GM19099 (cell line): ENCODE measurements around the gene RIMKLA.

Experiments
- POLR2A ChIP-seq: IDR thresholded peaks from 3 replicates; pipeline ENCODE4 v1.6.1; 2011; ENCODE audit warnings: low read depth; ENCODE audit not compliant: insufficient read length; ENCODE audit errors: extremely low read depth

RIMKLA gene, protein sequence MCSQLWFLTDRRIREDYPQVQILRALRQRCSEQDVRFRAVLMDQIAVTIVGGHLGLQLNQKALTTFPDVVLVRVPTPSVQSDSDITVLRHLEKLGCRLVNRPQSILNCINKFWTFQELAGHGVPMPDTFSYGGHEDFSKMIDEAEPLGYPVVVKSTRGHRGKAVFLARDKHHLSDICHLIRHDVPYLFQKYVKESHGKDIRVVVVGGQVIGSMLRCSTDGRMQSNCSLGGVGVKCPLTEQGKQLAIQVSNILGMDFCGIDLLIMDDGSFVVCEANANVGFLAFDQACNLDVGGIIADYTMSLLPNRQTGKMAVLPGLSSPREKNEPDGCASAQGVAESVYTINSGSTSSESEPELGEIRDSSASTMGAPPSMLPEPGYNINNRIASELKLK

DNA sequence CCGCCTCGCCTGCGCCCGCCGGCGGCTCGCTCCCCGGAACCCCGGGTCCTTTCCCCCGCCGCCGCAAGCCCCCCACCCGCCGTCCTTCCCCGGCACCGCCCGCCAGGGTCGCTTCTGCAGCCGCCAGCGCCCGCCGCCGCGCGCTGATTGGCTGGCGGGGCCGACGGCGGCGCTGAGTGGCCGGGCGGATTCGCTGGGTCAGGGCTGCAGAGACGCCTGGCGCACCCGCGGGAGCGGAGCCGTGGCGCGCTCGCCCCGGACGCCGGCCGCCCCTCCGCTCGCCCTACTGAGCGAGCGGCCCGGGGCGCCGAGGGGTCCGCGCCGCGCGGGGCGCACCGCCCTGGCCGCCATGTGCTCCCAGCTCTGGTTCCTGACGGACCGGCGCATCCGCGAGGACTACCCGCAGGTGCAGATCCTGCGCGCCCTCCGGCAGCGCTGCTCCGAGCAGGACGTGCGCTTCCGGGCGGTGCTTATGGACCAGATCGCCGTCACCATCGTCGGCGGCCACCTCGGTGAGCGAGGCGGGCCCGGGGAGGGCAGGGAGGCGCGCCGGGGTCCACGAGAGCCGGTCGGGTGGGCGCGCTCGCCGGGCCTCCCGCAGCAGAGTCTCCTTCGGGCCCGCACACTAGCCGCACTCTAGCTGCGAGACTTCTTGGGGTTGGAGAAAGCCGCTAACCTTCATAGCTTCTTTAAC lies at the start of gene RIMKLA:
TSS of gene RIMKLA (plus strand) at position 207 of the 694 bp plus-strand sequence. CDS start at position 350, 143 bp downstream.
- TF ChIP-seq POLR2A: no peak

- TF ChIP-seq POLR2A: no peak
These were observed 47.7 kb upstream of the RIMKLA start for GRCh38 chr1:42332877-42333276.

DNA sequence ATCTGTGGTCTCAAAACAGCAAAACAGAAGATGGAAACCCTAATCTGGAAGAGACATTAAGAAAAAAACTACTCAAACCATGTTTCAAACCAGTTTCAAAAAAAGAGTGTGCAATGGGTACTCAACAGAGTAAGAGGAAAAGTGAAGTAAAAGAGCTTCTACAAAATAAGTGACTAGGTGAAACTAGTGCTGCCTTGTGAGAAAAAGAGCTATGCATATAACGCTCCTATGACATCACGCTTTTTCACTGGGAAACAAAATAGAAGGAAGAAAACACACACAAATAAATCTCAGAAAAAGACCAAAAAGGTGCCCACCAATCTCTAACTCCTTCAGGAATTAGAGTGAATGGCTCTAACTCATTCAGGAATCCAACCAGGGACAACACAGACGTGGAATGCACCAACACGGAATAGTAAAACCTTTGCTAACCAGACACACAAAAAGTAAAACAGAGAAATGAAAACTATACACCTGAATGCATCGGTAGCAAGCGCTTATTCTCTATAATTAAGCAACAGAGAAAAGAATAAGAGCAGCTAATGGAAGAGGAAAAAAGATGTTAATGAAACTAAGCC lies 46.8 kb upstream of the RIMKLA start:
- TF ChIP-seq POLR2A: no peak

GRCh38 chr1:42334240-42335049 lies 46.1 kb upstream of the RIMKLA start:
- TF ChIP-seq POLR2A: no peak

- TF ChIP-seq POLR2A: peak; percentile 93
These were observed 45.4 kb upstream of the RIMKLA start, which contains the start of gene FOXJ3 for GRCh38 chr1:42335050-42335808. Gene FOXJ3 (minus strand): TSS chr1:42335235. CDS start chr1:42311093, 24,142 bp downstream.

DNA sequence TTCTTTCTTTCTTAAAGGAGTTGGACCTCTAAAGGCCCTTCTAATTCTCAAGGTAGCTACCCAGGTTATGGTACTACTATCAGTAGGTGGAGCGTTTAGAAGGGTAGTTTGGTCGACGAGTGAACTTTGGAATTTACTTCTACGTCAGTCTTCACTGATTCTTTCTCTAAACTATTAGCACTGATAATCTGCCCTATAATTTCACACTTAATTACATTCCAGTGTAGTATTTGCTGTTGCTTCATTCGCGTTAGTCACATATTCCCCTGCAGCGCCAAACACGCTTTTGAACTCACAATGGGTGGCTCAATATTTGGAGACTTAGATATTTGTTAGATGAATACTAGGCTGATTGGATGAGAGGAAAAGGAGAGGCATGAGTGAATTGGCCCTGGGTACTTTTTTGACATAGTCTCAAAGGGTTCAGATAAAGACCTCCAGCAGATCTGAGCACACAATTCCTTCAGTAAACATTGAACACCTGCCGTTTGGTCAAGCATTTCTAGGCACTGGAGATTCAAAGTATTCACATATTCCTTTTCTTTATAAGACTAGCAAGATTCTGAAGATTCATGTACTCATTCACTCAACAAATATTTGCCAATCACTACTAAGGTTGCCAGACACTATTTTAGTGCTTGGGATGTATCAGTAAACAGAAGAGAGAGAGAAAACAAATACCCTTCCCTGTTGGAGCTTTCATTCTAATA lies 44.6 kb upstream of the RIMKLA start:
- no peak for TF ChIP-seq POLR2A

- TF ChIP-seq POLR2A: no peak
These were observed 43.6 kb upstream of the RIMKLA start for GRCh38 chr1:42336978-42337377.

DNA sequence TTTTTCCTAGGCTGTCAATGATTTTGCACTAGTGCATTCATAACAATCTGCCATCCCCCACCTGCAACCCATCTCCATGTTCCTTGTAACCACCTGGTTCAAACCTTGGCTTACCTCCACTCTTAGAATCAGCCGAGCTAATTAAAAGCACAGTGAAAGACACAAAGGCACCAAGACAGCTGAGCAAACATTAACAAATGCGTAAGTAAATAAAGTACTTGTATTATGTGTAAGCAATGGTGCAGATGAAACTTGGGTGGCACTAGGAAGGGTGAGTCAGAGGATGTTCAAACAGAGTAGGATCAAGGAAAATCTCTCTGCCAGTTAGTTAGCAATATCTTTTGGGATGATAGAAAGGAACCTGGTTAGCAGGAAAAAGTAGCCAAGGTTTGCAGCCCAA lies 40.5 kb upstream of the RIMKLA start:
- no peak for TF ChIP-seq POLR2A

DNA sequence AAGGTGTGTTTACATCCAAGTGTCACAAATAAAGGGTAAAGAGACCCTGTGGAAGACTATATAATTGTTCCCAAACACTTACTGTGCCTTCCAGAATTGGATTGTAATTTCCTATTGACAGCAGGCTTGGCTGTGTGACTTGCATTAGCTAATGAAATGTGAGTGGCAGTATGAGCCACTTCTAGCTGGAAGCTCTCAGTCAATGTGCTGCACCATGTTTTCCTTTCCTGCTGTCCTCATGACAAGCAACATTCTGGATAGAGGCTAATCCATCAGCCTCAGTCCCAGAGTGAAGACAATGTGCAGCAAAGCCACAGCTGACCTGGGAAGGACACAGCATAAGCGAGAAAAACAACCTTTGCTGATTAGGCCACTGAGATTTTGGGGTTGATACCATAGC lies 39.7 kb upstream of the RIMKLA start:
- TF ChIP-seq POLR2A: no peak

- TF ChIP-seq POLR2A: no peak
These were observed 37.5 kb upstream of the RIMKLA start for GRCh38 chr1:42343049-42343448.

DNA sequence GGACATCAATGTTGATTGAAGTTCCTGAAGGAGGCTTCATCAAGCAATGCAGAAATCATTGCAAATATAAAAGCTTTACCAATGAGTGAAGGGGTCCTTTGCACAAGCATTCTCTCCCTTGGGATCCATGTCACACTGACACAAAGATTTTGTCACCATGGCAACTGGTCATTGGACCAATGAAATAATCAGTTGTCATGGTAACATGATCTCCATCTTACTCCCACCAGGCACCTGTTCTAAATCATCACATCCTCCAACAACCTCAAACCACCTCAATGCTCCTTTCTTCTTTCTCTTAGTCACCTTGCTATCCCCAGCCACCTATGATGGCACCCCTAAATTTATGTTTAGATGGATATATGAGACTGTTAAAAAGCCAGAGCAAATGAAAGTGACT lies 32.1 kb upstream of the RIMKLA start:
- no peak for TF ChIP-seq POLR2A

DNA sequence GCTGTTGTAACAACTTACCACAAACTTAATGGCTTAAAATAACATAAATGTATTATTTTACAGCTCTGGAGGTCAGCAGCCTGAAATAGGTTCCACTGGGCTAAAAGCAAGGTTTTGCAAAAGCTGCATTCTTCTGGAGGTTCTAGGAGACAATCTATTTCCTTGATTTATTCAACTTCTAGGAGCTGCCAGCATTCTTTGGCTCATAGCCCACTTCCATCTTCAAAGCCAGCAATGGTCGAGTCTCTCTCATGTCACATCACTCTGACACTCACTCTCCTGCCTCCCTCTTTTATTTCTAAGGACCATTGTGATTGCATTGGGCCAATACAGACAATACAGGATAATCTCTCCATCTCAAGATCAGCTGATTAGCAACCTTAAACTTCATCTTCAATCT lies 30.5 kb upstream of the RIMKLA start:
- TF ChIP-seq POLR2A: no peak

DNA sequence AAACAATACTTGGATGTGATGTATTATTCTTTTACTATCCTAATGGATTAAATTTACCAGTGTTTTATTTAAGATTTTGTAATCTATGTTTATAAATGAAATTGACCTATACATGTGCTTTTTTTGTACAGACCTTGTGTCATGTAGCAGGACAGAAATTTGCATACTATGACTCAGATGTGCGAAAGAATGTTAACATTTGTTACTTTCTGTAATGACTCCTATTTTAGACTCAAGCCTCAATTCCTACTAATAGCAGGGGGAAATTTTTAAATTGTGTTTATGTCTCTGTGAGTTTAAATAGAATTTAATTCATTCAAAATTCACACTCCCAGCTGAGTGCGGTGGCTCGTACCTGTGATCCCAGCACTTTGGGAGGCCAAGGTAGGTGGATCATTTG lies 21.8 kb upstream of the RIMKLA start:
- no peak for TF ChIP-seq POLR2A

- no peak for TF ChIP-seq POLR2A
These were observed 21.1 kb upstream of the RIMKLA start for GRCh38 chr1:42359466-42359865.
